ENCODE measurements around the gene KCNMB2. TPM values are rescaled to one million over a fixed set of nuclear protein-coding genes. Genes with fewer than 3 reads are reported as not detected.

Gene KCNMB2
- polyA plus RNA-seq, 3 donors: not detected

- 100% methylated on average over 1 of the region's 1 CpG for WGBS (ENCODE audit: insufficient coverage)
- H3K9me3 Mint-ChIP-seq: peaks cover 6 to 22% (median 9%) of the 10 kb centered on the region in 7 donors
- Histone ChIP-seq H4K20me1 (ENCODE audit: insufficient read depth, low read length) (no peaks in the 10 kb centered on the region), H3K9ac (ENCODE audit: insufficient read depth, low read length, poor library complexity, severe bottlenecking) (no peak overlapping the region), H3K27me3 (ENCODE audit: control insufficient read depth in 2 of 2, insufficient read depth in 2 of 2, low read length in 2 of 2) (no peaks in the 10 kb centered on the region), H3K79me2 (ENCODE audit: insufficient read depth, low read length) (no peaks in the 10 kb centered on the region), H3K4me1 (ENCODE audit: control insufficient read depth in 1 of 2, insufficient read depth in 2 of 2, low read length in 2 of 2) (no peaks in the 10 kb centered on the region), H3K27ac (ENCODE audit: low read depth in 1 of 2, low read length in 2 of 2) (no peak overlapping the region), H3K4me3 (replicated peaks in 1 of 3; ENCODE audit: low read depth in 2 of 3, low read length in 3 of 3) (no peak overlapping the region), H2AFZ (ENCODE audit: insufficient read depth, low read depth, low read length, poor library complexity, severe bottlenecking) (no peak overlapping the region), H3K36me3 (replicated peaks in 1 of 2; ENCODE audit: control insufficient read depth in 1 of 2, insufficient read depth in 2 of 2, low read length in 2 of 2) (no peaks in the 10 kb centered on the region), H3K4me2 (replicated peaks; ENCODE audit: extremely low read depth, low read length, poor library complexity, severe bottlenecking) (no peak overlapping the region), H3K9me3 (replicated peaks in 1 of 2; ENCODE audit: control insufficient read depth in 1 of 2, insufficient read depth in 1 of 2, low read length in 2 of 2) (peaks cover 4 to 12% of the 10 kb centered on the region in 2 donors)
- DNase-seq: no peak
- TF ChIP-seq CTCF (IDR thresholded peaks at IDR 0.05): no peak
- H3K36me3 Mint-ChIP-seq: no peaks in the 10 kb centered on the region
- H3K4me3 Mint-ChIP-seq: no peak overlapping the region
- no peak overlapping the region for H3K27ac Mint-ChIP-seq
- intact Hi-C loops (cut with micrococcal nuclease): no loop called here
- H3K4me1 Mint-ChIP-seq: no peaks in the 10 kb centered on the region
- peaks cover 0 to 2% (median 0%) of the 10 kb centered on the region in 3 donors for H3K27me3 Mint-ChIP-seq (ENCODE audit: low read depth in 3 of 3)
These were observed 39.3 kb upstream of the KCNMB2 start for GRCh38 chr3:178496911-178497310.

- no peak for TF ChIP-seq CTCF (IDR thresholded peaks at IDR 0.05)
- H3K36me3 Mint-ChIP-seq: no peaks in the 10 kb centered on the region
- Histone ChIP-seq H3K4me3 (replicated peaks in 1 of 3; ENCODE audit: low read depth in 2 of 3, low read length in 3 of 3) (no peak overlapping the region), H3K27ac (ENCODE audit: low read depth in 1 of 2, low read length in 2 of 2) (no peak overlapping the region), H3K4me2 (replicated peaks; ENCODE audit: extremely low read depth, low read length, poor library complexity, severe bottlenecking) (no peak overlapping the region), H3K27me3 (ENCODE audit: control insufficient read depth in 2 of 2, insufficient read depth in 2 of 2, low read length in 2 of 2) (no peaks in the 10 kb centered on the region), H3K4me1 (ENCODE audit: control insufficient read depth in 1 of 2, insufficient read depth in 2 of 2, low read length in 2 of 2) (no peaks in the 10 kb centered on the region), H3K79me2 (ENCODE audit: insufficient read depth, low read length) (no peaks in the 10 kb centered on the region), H3K36me3 (replicated peaks in 1 of 2; ENCODE audit: control insufficient read depth in 1 of 2, insufficient read depth in 2 of 2, low read length in 2 of 2) (no peaks in the 10 kb centered on the region), H2AFZ (ENCODE audit: insufficient read depth, low read depth, low read length, poor library complexity, severe bottlenecking) (no peak overlapping the region), H3K9ac (ENCODE audit: insufficient read depth, low read length, poor library complexity, severe bottlenecking) (no peak overlapping the region), H4K20me1 (ENCODE audit: insufficient read depth, low read length) (no peaks in the 10 kb centered on the region), H3K9me3 (replicated peaks in 1 of 2; ENCODE audit: control insufficient read depth in 1 of 2, insufficient read depth in 1 of 2, low read length in 2 of 2) (peaks cover 4 to 12% of the 10 kb centered on the region in 2 donors)
- no peak for DNase-seq
- no peak overlapping the region for H3K27ac Mint-ChIP-seq
- H3K27me3 Mint-ChIP-seq (ENCODE audit: low read depth in 3 of 3): peaks cover 0 to 2% (median 0%) of the 10 kb centered on the region in 3 donors
- intact Hi-C loops (cut with micrococcal nuclease): no loop called here
- H3K4me3 Mint-ChIP-seq: no peak overlapping the region
- WGBS (ENCODE audit: insufficient coverage): no CpG with 5 or more reads among the region's 2 CpGs
- peaks cover 6 to 29% (median 9%) of the 10 kb centered on the region in 7 donors for H3K9me3 Mint-ChIP-seq
- H3K4me1 Mint-ChIP-seq: no peaks in the 10 kb centered on the region
These were observed 37.4 kb upstream of the KCNMB2 start for GRCh38 chr3:178498871-178499270.
